Suprapubic skin (tissue), 4 donors: ENCODE data around the gene KCNG3. TPM values are rescaled to one million over a fixed set of nuclear protein-coding genes. Genes with fewer than 3 reads are reported as not detected.

ENCODE experiments used
- DNase-seq, 2 donors: peaks; one replicate each; pipeline ENCODE4 v3.0.0-alpha.2; 2019; ENCODE audit warnings: low spot score in 2 of 2
- H3K27ac ChIP-seq: fragments of 200-600 bp; sonication (generic); one replicate; pipeline ENCODE4 v1.5.1; 2019
- H3K27me3 ChIP-seq: fragments of 200-600 bp; sonication (generic); one replicate; pipeline ENCODE4 v1.5.1; 2019
- H3K36me3 ChIP-seq: fragments of 200-600 bp; sonication (generic); one replicate; pipeline ENCODE4 v1.5.1; 2019
- H3K4me1 ChIP-seq: fragments of 200-600 bp; sonication (generic); one replicate; pipeline ENCODE4 v1.5.1; 2019
- H3K4me3 ChIP-seq: fragments of 200-600 bp; sonication (generic); one replicate; pipeline ENCODE4 v1.5.1; 2019; ENCODE audit warnings: mild to moderate bottlenecking
- H3K9me3 ChIP-seq: fragments of 200-600 bp; sonication (generic); one replicate; pipeline ENCODE4 v1.5.1; 2019
- EP300 ChIP-seq: sonication (generic); formaldehyde crosslinking; IDR thresholded peaks from one replicate; pipeline ENCODE4 v1.6.1; 2017; ENCODE audit warnings: antibody characterized with exemption
- POLR2A ChIP-seq, 2 donors: fragments of 450-650 bp; IDR thresholded peaks; one replicate each; pipeline ENCODE4 v1.6.1; 2017; ENCODE audit warnings: antibody characterized with exemption in 2 of 2, mild to moderate bottlenecking in 2 of 2, moderate library complexity in 2 of 2
- POLR2AphosphoS5 ChIP-seq, 3 donors: sonication (generic); formaldehyde crosslinking; IDR thresholded peaks; one replicate each; pipeline ENCODE4 v1.6.1; 2017; ENCODE audit warnings: antibody characterized with exemption in 3 of 3
- WGBS: methylation state at CpG from one replicate; pipeline ENCODE4 v1.1.5; 2018; 5-methylcytosine and 5-hydroxymethylcytosine counted together
- total RNA-seq, 4 donors: library from RNA; depleted of rRNA; stranded (reverse); fragments of >200 nt; gene quantifications; one replicate each; pipeline ENCODE4 v1.1.0, GENCODE V29; 2016
- TF ChIP-seq, protein P1 (sequence below), 2 donors: fragments of 200-600 bp in 1 of 2; fragments of 450-650 bp in 1 of 2; sonication (generic) in 1 of 2; IDR thresholded peaks; one replicate each; pipeline ENCODE4 v1.5.1; 2016 to 2019; ENCODE audit warnings: antibody characterized with exemption in 2 of 2, mild to moderate bottlenecking in 1 of 2, moderate library complexity in 1 of 2

KCNG3 gene
- total RNA-seq, 4 donors from 2014 or later: 0.59 to 1.6 (median 1.1) TPM

DNA sequence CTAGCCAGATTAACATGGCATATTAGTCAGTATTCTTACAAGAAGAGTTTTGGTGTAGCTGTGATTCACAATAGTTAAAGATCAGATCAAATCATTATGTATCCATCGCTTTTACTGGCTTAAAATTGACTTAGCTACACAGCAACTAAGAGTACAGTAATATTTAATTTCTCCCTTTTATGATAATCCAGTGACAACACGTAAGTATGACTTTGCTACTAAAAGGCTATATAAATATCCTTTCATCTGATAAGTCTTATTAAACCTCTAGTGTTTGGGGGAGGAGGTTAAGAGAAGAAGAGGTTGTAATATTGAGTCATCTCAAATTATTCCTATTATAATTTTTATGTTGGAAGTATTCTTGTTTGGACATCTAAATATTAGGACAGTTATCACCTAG is 51.0 kb downstream of the KCNG3 start:
- no peak for DNase-seq
- H3K4me3 ChIP-seq: no peak overlapping the region
- H3K27ac ChIP-seq: no peak overlapping the region
- no peaks in the 10 kb centered on the region for H3K27me3 ChIP-seq
- TF ChIP-seq POLR2A (IDR thresholded peaks at IDR 0.05) (no peak), EP300 (no peak), POLR2AphosphoS5 (IDR thresholded peaks at IDR 0.05) (no peak)
- TF ChIP-seq, protein P1, sequence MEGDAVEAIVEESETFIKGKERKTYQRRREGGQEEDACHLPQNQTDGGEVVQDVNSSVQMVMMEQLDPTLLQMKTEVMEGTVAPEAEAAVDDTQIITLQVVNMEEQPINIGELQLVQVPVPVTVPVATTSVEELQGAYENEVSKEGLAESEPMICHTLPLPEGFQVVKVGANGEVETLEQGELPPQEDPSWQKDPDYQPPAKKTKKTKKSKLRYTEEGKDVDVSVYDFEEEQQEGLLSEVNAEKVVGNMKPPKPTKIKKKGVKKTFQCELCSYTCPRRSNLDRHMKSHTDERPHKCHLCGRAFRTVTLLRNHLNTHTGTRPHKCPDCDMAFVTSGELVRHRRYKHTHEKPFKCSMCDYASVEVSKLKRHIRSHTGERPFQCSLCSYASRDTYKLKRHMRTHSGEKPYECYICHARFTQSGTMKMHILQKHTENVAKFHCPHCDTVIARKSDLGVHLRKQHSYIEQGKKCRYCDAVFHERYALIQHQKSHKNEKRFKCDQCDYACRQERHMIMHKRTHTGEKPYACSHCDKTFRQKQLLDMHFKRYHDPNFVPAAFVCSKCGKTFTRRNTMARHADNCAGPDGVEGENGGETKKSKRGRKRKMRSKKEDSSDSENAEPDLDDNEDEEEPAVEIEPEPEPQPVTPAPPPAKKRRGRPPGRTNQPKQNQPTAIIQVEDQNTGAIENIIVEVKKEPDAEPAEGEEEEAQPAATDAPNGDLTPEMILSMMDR (IDR thresholded peaks at IDR 0.05): no peak
- no peaks in the 10 kb centered on the region for H3K36me3 ChIP-seq
- no peaks in the 10 kb centered on the region for H3K4me1 ChIP-seq
- H3K9me3 ChIP-seq: no peaks in the 10 kb centered on the region
- WGBS: 65% methylated on average over 2 of the region's 2 CpGs

DNA sequence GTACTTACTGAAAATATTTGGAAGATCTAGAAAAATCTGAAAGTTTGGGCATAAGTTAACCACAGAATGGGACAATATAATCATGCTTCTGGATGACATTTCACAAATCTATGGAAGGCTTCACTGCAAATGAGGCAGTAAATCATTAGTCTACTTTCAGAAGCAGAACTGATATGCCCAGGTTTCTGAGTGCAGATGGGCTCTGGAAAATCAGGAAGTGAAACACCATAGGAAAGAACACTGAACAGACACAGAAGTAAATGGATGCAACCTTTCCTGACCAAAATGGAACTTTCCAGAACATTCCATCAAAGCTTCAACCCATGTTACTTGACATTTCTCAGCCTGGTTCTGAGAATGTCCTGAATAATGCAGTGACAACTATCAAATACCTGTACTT is 55.1 kb downstream of the KCNG3 start:
- no peaks in the 10 kb centered on the region for H3K4me1 ChIP-seq
- H3K4me3 ChIP-seq: no peak overlapping the region
- no peaks in the 10 kb centered on the region for H3K9me3 ChIP-seq
- no peaks in the 10 kb centered on the region for H3K27me3 ChIP-seq
- H3K36me3 ChIP-seq: no peaks in the 10 kb centered on the region
- TF ChIP-seq POLR2AphosphoS5 (IDR thresholded peaks at IDR 0.05) (no peak), POLR2A (IDR thresholded peaks at IDR 0.05) (no peak), EP300 (no peak)
- TF ChIP-seq, protein P1 (IDR thresholded peaks at IDR 0.05): no peak
- DNase-seq: no peak
- no peak overlapping the region for H3K27ac ChIP-seq

DNA sequence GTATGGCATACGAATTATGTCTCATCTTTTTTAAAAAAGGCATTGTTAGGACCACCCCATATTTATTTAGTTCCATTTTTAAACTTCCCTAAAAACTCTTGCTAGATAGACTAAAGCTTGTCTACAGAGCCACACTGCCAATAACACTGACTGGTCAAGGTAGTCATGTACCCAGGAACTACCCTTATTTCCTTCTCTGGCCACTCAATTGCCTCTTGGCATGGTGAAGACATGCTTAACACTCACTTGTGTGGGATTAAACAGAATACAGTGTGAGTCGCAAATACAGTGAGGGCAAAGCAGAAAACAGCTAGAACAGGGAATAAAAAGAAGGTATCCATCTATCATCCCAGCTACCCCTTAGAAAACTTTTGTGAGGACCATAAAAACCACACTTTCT is 57.4 kb downstream of the KCNG3 start:
- 87% methylated on average over 2 of the region's 2 CpGs for WGBS
- no peaks in the 10 kb centered on the region for H3K36me3 ChIP-seq
- H3K4me3 ChIP-seq: no peak overlapping the region
- no peaks in the 10 kb centered on the region for H3K9me3 ChIP-seq
- no peak for DNase-seq
- no peaks in the 10 kb centered on the region for H3K27me3 ChIP-seq
- TF ChIP-seq EP300 (no peak), POLR2A (IDR thresholded peaks at IDR 0.05) (no peak), POLR2AphosphoS5 (IDR thresholded peaks at IDR 0.05) (no peak)
- TF ChIP-seq, protein P1 (IDR thresholded peaks at IDR 0.05): no peak
- no peak overlapping the region for H3K27ac ChIP-seq
- H3K4me1 ChIP-seq: no peaks in the 10 kb centered on the region

DNA sequence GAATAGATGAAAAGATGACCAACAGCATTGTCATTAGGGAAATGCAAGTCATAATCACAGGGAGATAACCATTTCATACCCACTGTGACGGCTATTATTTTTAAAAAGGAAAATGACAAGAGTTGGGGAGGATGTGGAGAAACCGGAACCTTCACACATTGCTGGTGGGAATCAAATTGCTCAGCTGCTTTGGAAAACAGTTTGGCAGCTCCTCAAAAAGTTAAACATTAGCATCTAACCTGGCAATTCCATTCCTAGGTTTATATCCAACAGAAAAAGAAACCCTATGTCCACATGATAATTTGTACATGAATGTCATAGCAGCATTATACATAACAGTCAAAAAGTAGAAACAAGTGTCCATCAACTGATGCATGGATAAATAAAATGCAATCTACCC is 58.2 kb downstream of the KCNG3 start:
- no peaks in the 10 kb centered on the region for H3K4me1 ChIP-seq
- H3K27me3 ChIP-seq: no peaks in the 10 kb centered on the region
- TF ChIP-seq POLR2A (IDR thresholded peaks at IDR 0.05): no peak
- TF ChIP-seq POLR2AphosphoS5 (IDR thresholded peaks at IDR 0.05): no peak
- no peak for TF ChIP-seq EP300
- TF ChIP-seq, protein P1 (IDR thresholded peaks at IDR 0.05): no peak
- WGBS: 77% methylated on average over 2 of the region's 2 CpGs
- H3K27ac ChIP-seq: no peak overlapping the region
- no peaks in the 10 kb centered on the region for H3K36me3 ChIP-seq
- H3K4me3 ChIP-seq: no peak overlapping the region
- no peaks in the 10 kb centered on the region for H3K9me3 ChIP-seq
- DNase-seq: no peak

DNA sequence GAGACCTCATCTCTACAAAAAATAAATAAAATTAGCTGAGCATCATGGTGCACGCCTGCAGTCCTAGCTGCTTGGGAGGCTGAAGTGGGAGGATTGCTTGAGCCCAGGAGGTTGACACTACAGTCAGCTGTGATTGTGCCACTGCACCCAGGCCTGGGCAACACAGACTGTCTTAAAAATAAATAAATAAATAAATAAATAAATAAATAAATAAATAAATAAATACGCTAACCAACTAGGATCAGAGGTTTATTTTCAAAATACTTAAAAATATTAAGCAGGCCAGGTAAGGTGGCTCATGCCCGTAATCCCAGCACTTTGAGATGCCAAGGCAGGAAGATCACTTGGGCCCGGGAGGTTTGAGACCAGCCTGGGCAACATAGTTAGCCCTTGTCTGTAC is 63.6 kb downstream of the KCNG3 start:
- TF ChIP-seq EP300 (no peak), POLR2A (IDR thresholded peaks at IDR 0.05) (no peak)
- TF ChIP-seq, protein P1 (IDR thresholded peaks at IDR 0.05): no peak
- Histone ChIP-seq H3K9me3 (no peaks in the 10 kb centered on the region), H3K36me3 (no peaks in the 10 kb centered on the region), H3K27ac (no peak overlapping the region), H3K27me3 (no peaks in the 10 kb centered on the region), H3K4me3 (no peak overlapping the region), H3K4me1 (no peaks in the 10 kb centered on the region)
- DNase-seq: no peak
- 96% methylated on average over 4 of the region's 4 CpGs for WGBS
